ENCODE measurements around the gene C12orf42.

C12orf42 gene

GRCh38 chr12:103423516-103423910 lies 72.3 kb downstream of the C12orf42 start:
- no peak for DNase-seq

- DNase-seq: no peak
Measured at GRCh38 chr12:103422746-103423515, 72.8 kb downstream of the C12orf42 start.

GRCh38 chr12:103422328-103422727 lies 73.4 kb downstream of the C12orf42 start:
- no peak for DNase-seq

GRCh38 chr12:103421402-103421801 lies 74.4 kb downstream of the C12orf42 start:
- DNase-seq: no peak

- DNase-seq: no peak
Measured at GRCh38 chr12:103415681-103416080, 80.1 kb downstream of the C12orf42 start.

- DNase-seq: no peak
Measured at GRCh38 chr12:103401421-103401820, 94.3 kb downstream of the C12orf42 start.

- DNase-seq: no peak
Measured at GRCh38 chr12:103399986-103400385, 95.8 kb downstream of the C12orf42 start.

- DNase-seq: no peak
Measured at GRCh38 chr12:103397536-103397935, 98.2 kb downstream of the C12orf42 start.

- no peak for DNase-seq
Measured at GRCh38 chr12:103392722-103393121, 103.0 kb downstream of the C12orf42 start.

GRCh38 chr12:103391103-103391502 lies 104.7 kb downstream of the C12orf42 start:
- DNase-seq: no peak

GRCh38 chr12:103387385-103387784 lies 108.4 kb downstream of the C12orf42 start:
- DNase-seq: no peak

GRCh38 chr12:103386451-103386850 lies 109.3 kb downstream of the C12orf42 start:
- DNase-seq: no peak

- DNase-seq: no peak
Measured at GRCh38 chr12:103382736-103383346, 112.9 kb downstream of the C12orf42 start.

- no peak for DNase-seq
Measured at GRCh38 chr12:103382119-103382518, 113.6 kb downstream of the C12orf42 start.

- no peak for DNase-seq
Measured at GRCh38 chr12:103379670-103380069, 116.1 kb downstream of the C12orf42 start.

- DNase-seq: no peak
Measured at GRCh38 chr12:103373088-103373523, 122.7 kb downstream of the C12orf42 start.

GRCh38 chr12:103369929-103370328 lies 125.8 kb downstream of the C12orf42 start:
- DNase-seq: no peak

GRCh38 chr12:103368167-103368566 lies 127.6 kb downstream of the C12orf42 start:
- DNase-seq: no peak

- no peak for DNase-seq
Measured at GRCh38 chr12:103354403-103354802, 141.4 kb downstream of the C12orf42 start.

GRCh38 chr12:103353913-103354312 lies 141.9 kb downstream of the C12orf42 start:
- DNase-seq: no peak

- DNase-seq: no peak
Measured at GRCh38 chr12:103350116-103350515, 145.7 kb downstream of the C12orf42 start.

- DNase-seq: no peak
Measured at GRCh38 chr12:103348935-103349334, 146.8 kb downstream of the C12orf42 start.

- DNase-seq: no peak
Measured at GRCh38 chr12:103336940-103337339, 158.8 kb downstream of the C12orf42 start.

GRCh38 chr12:103334466-103334865 lies 161.3 kb downstream of the C12orf42 start:
- no peak for DNase-seq

GRCh38 chr12:103333676-103334075 lies 162.1 kb downstream of the C12orf42 start:
- DNase-seq: no peak

Measured in activated CD4-positive, alpha-beta T cell treated with anti-CD3 and anti-CD28 coated beads for 1 hour (primary cell).